Calu3 (cell line): ENCODE measurements around the gene PRMT9. TPM values are rescaled to one million over a fixed set of nuclear protein-coding genes. Genes with fewer than 3 reads are reported as not detected.

Source experiments
- BruUV-seq: library from RNA; stranded (reverse); fragments of 400-500 nt; replicated peaks from 2 replicates; lab custom pipeline; 2021; lab: Mats Ljungman, UMichigan
- CTCF ChIA-PET: fragments of 300-600 bp; sonication (Branson Sonifier 250); formaldehyde crosslinking; loops from one replicate; lab custom pipeline; 2022; ENCODE audit warnings: antibody characterized with exemption; lab: Charles Lee
- DNase-seq: peaks from one replicate; pipeline ENCODE4 v3.0.0; 2022
- H3K27ac Mint-ChIP-seq: one replicate; pipeline ENCODE4 v1.8.0; 2022; ENCODE audit warnings: mixed read lengths; ENCODE audit not compliant: unreplicated experiment
- H3K27me3 Mint-ChIP-seq: one replicate; pipeline ENCODE4 v1.8.0; 2022; ENCODE audit warnings: mixed read lengths; ENCODE audit not compliant: unreplicated experiment
- H3K36me3 Mint-ChIP-seq: one replicate; pipeline ENCODE4 v1.8.0; 2022; ENCODE audit warnings: mild to moderate bottlenecking, moderate library complexity, mixed read lengths; ENCODE audit not compliant: insufficient read depth, unreplicated experiment
- H3K4me1 Mint-ChIP-seq: one replicate; pipeline ENCODE4 v1.8.0; 2022; ENCODE audit warnings: mild to moderate bottlenecking, low read depth, mixed read lengths; ENCODE audit not compliant: unreplicated experiment
- H3K4me3 Mint-ChIP-seq: one replicate; pipeline ENCODE4 v1.8.0; 2022; ENCODE audit warnings: mild to moderate bottlenecking, low read depth, moderate library complexity, mixed read lengths; ENCODE audit not compliant: unreplicated experiment
- H3K9me3 Mint-ChIP-seq: one replicate; pipeline ENCODE4 v1.8.0; 2022; ENCODE audit warnings: low read depth, mixed read lengths; ENCODE audit not compliant: unreplicated experiment
- intact Hi-C: fragments of 100-400 bp; cut with micrococcal nuclease; formaldehyde crosslinking; loops from one replicate; pipeline ENCODE4 v1.10.0; 2022; ENCODE audit not compliant: unreplicated experiment
- total RNA-seq: library from RNA; stranded (reverse); gene quantifications from 2 replicates; pipeline ENCODE4 v1.2.3, GENCODE V29; 2022
- TF ChIP-seq, protein P1 (sequence below): fragments of 200-600 bp; IDR thresholded peaks from one replicate; pipeline ENCODE4 v1.8.0; 2022; ENCODE audit warnings: antibody characterized with exemption; ENCODE audit not compliant: unreplicated experiment

The PRMT9 gene
- total RNA-seq, 1 experiment from 2014 or later: 7.3 TPM

DNA sequence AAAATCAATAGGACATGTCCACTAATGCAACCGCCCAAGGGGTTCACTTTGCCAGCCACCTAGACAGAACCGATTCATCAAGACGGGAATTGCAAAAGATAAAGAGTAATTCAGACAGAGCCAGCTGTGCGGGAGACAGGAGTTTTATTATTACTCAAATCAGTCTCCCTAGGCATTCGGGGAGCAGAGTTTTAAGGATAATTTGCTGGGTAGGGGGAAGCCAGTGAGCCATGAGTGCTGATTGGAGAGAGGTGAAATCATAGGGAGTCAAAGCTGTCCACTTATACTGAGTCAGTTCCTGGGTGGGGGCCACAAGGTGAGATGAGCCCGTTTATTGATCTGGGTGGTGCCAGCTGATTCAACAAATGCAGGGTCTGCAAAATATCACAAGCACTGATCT lies 58.2 kb downstream of the PRMT9 start:
- intact Hi-C loops: no loop called here
- H3K9me3 Mint-ChIP-seq: no peaks in the 10 kb centered on the region
- H3K4me3 Mint-ChIP-seq: no peak overlapping the region
- no TSS peak for BruUV-seq
- CTCF ChIA-PET: no interaction called here
- H3K4me1 Mint-ChIP-seq: peaks cover 16% of the 10 kb centered on the region
- H3K36me3 Mint-ChIP-seq: peaks cover 15% of the 10 kb centered on the region
- DNase-seq: no peak
- no peak overlapping the region for H3K27ac Mint-ChIP-seq
- H3K27me3 Mint-ChIP-seq: no peaks in the 10 kb centered on the region
- TF ChIP-seq, protein P1, sequence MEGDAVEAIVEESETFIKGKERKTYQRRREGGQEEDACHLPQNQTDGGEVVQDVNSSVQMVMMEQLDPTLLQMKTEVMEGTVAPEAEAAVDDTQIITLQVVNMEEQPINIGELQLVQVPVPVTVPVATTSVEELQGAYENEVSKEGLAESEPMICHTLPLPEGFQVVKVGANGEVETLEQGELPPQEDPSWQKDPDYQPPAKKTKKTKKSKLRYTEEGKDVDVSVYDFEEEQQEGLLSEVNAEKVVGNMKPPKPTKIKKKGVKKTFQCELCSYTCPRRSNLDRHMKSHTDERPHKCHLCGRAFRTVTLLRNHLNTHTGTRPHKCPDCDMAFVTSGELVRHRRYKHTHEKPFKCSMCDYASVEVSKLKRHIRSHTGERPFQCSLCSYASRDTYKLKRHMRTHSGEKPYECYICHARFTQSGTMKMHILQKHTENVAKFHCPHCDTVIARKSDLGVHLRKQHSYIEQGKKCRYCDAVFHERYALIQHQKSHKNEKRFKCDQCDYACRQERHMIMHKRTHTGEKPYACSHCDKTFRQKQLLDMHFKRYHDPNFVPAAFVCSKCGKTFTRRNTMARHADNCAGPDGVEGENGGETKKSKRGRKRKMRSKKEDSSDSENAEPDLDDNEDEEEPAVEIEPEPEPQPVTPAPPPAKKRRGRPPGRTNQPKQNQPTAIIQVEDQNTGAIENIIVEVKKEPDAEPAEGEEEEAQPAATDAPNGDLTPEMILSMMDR: no peak

DNA sequence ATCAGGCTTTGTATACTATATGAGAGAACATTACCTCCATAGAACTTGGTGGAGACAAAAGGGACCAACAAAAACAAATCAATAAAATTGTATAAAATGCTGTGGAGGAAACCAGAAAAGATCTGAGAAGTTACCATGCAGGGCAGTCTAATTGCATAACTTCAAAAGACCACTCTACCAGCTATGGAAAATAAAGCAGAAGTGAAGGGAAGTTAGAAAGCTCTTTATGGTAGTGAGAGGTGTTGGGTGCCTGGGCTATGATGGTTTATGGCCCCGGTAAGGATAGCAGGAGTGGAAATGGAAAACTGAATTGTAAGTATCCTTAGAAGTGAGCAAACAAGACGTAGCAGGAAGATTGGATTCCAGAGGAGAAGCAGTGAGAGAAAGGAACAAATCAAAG lies 63.6 kb downstream of the PRMT9 start:
- Mint-ChIP-seq H3K9me3 (no peaks in the 10 kb centered on the region), H3K4me3 (peak overlapping the region; percentile 5), H3K27ac (no peak overlapping the region), H3K4me1 (peaks cover 20% of the 10 kb centered on the region), H3K36me3 (peaks cover 22% of the 10 kb centered on the region), H3K27me3 (no peaks in the 10 kb centered on the region)
- TF ChIP-seq, protein P1: no peak
- BruUV-seq: no TSS peak
- intact Hi-C loops: no loop called here
- CTCF ChIA-PET: no interaction called here
- no peak for DNase-seq

DNA sequence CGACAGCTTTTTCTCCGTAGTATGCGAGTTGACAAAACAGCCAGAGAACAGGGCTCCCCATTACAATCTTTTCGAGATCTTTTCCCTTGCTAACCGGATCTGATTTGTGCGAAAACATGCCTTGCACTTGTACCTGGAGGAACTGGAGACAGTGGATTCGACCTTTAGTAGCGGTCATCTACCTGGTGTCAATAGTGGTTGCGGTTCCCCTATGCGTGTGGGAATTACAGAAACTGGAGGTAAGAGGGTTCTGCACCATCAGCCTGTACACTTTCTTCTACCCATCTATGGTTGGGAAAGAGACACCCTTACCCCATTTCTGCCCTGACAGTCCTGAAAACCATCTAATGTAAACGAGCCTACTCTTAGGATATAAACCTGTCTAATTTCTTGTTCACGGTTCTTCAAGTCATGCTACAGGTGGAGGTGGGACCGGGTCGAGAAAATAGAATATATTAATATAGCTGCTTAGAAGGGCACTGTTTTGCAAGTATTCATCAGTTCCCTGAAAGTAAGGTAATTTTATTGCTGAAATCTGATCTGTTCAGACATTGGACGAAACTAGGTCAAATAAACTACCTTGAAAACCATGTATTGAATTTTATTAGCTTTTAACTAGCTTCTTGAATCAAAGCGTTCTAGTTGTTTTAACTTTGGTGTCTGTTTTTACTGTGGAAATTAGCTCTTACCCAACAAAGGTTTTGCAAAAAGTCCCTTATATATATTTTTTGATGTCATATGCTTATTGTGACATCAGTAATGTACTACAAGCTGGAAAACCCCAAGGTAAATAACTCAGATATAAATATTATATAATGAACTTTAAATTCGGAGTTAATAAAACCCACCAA lies 65.9 kb downstream of the PRMT9 start:
- CTCF ChIA-PET: interaction anchor here (1.4 to 2.2 kb wide), 3 partner anchors 21 to 521 kb away, joined by 4 to 16 read pairs (median 7); no protein-coding TSS in a partner anchor
- no TSS peak for BruUV-seq
- Mint-ChIP-seq H3K4me3 (peak overlapping the region; percentile 87), H3K27me3 (no peaks in the 10 kb centered on the region), H3K36me3 (peaks cover 18% of the 10 kb centered on the region), H3K27ac (peak overlapping the region; percentile 83), H3K4me1 (peaks cover 20% of the 10 kb centered on the region), H3K9me3 (no peaks in the 10 kb centered on the region)
- no peak for DNase-seq
- TF ChIP-seq, protein P1: no peak
- intact Hi-C loops: loop anchor here (2.0 kb wide), 1 partner anchor 21 kb away; no protein-coding TSS in a partner anchor

DNA sequence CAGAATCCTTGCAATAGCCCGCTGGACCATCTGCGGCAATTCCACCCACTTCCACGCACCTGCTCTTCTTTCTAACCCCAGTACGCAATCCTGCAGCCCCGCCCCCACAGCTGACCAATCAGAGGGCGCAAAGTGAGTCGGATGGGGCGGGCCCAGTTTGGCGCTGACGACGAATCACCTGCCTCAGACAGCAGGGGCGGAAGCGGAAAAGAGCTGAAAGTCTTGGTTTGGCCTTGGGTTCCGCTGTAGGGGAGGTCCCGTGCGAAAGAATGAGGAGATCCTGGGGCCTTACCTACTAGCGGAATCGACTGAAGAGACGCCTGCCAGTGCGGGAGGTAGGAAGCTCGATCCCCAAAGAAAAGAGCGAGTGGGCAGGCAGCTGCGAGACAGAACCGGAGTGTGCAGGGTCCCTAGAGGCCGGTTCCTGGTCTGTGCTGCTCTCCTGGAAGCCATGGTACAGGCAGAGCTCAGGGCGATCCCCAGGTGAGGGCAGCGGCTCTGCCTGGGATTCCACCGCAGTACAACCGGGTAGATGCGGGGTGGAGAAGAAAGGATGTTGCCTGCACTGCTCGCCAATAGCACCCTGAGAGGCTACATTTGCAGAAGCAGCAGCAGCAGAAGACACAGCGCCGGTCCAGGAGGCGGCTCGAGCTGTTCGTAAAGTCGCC lies 66.7 kb downstream of the PRMT9 start, which contains the start of gene TMEM184C:
Gene TMEM184C, plus strand, starts transcription at position 225 of the 668 bp plus-strand sequence. CDS start 560 bp downstream, outside the sequence.
- CTCF ChIA-PET: interaction anchor here (0.6 to 2.2 kb wide), 4 partner anchors 20 to 520 kb away, joined by 3 to 16 read pairs (median 6); no protein-coding TSS in a partner anchor
- Mint-ChIP-seq H3K36me3 (peaks cover 18% of the 10 kb centered on the region), H3K27ac (peak within 1 kb of the TSS; percentile 83), H3K9me3 (no peaks in the 10 kb centered on the region), H3K27me3 (no peaks in the 10 kb centered on the region), H3K4me3 (peak within 1 kb of the TSS; percentile 87), H3K4me1 (peaks cover 20% of the 10 kb centered on the region)
- BruUV-seq: TSS peak; percentile 62
- TF ChIP-seq, protein P1: no peak
- peak; percentile 96 for DNase-seq
- intact Hi-C loops: loop anchor here (2.0 kb wide), 1 partner anchor 21 kb away; no protein-coding TSS in a partner anchor
